ENCODE measurements around the gene SLC66A2. TPM values are rescaled to one million over a fixed set of nuclear protein-coding genes. Genes with fewer than 3 reads are reported as not detected.
A peak's percentile ranks its signal among the peaks of the same experiment; 100 is the strongest.

The SLC66A2 gene
- total RNA-seq, 1 experiment from 2014 or later, result 13.0 TPM

DNA sequence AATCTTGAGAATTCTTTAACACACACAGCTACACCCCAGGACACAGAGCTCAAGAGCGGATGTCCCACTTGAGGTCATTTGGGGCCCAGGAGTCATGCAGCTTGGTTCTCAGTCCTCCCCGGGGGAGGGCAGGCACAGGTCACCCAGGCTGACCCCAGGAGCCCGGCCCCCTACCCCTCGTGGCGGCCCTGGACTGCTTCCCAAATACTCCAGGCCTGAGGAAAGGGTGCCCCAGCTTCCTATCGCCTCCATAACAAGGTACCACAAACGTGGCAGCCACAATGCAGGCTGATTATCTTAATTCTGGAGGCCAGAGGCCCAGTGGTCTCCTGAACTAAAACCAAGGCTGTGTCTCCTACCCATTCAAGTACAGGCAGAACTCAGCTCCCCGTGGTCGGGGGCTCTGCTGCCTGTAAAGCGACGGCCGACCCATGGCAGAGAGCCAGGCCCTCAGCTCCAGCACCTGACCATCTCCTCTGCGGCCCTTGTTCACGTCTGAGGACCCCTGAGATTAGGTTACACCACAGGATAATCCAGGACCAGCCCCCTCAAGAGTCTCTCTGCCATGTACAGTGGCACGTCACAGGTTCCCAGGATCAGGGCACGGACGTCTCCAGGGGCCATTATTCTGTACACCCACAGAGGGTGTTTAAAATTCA is 10.5 kb downstream of the SLC66A2 start:
- WGBS (ENCODE audit: extremely low coverage, insufficient read length, low lambda C conversion rate), result no CpG with 5 or more reads among the region's 17 CpGs
- peaks cover 2% of the 10 kb centered on the region for H4K20me1 ChIP-seq (ENCODE audit: control insufficient read depth, insufficient read depth, insufficient read length)
- H3K18ac ChIP-seq (ENCODE audit: insufficient read length, low read depth, low read length), result no peak overlapping the region
- H3K4ac ChIP-seq (ENCODE audit: low read depth, low read length), result no peak overlapping the region
- Mint-ChIP-seq H3K9me3 (no peaks in the 10 kb centered on the region; a peak in 1 of 5 replicates), H3K27me3 (ENCODE audit: low read depth) (peaks cover 3% of the 10 kb centered on the region; the same call in 1 of the 2 replicates), H3K27ac (peak overlapping the region in 1 of 3 experiments; percentile 22; a peak in 1 of 7 replicates), H3K4me1 (peaks cover 7 to 16% of the 10 kb centered on the region in 2 experiments), H3K36me3 (ENCODE audit: insufficient read depth in 1 of 3, low read depth in 3 of 3) (peaks cover 0 to 21% (median 11%) of the 10 kb centered on the region in 3 experiments; a peak in 5 of 7 replicates), H3K4me3 (no peak overlapping the region)
- DNase-seq, result peak; percentile 14
- no peak overlapping the region for H4K8ac ChIP-seq (replicated peaks; ENCODE audit: insufficient read length, low read depth, low read length)
- no peak overlapping the region for H2BK20ac ChIP-seq (ENCODE audit: low read depth, low read length, poor library complexity, severe bottlenecking)
- H3K9me3 ChIP-seq (ENCODE audit: control insufficient read depth, low read depth, low read length), result no peaks in the 10 kb centered on the region
- no peak overlapping the region for H3K23ac ChIP-seq (ENCODE audit: insufficient read length, low read depth, low read length)
- H3K27me3 ChIP-seq (ENCODE audit: insufficient read depth, low read length), result no peaks in the 10 kb centered on the region
- H3K23me2 ChIP-seq (ENCODE audit: insufficient read length, low read depth, low read length, poor library complexity, severe bottlenecking), result no peaks in the 10 kb centered on the region
- H3K4me1 ChIP-seq (ENCODE audit: insufficient read depth, low read length), result no peaks in the 10 kb centered on the region
- no peak overlapping the region for H3K56ac ChIP-seq (ENCODE audit: insufficient read length, low read depth, low read length)
- H2BK5ac ChIP-seq (ENCODE audit: insufficient read length, low read length), result no peak overlapping the region
- no peaks in the 10 kb centered on the region for H3K79me1 ChIP-seq (ENCODE audit: insufficient read depth, low read depth, low read length, poor library complexity, severe bottlenecking)
- no peak overlapping the region for H2BK12ac ChIP-seq (ENCODE audit: insufficient read length, low read depth, low read length)
- H3K9ac ChIP-seq (ENCODE audit: extremely low read depth, insufficient read length, low read length), result no peak overlapping the region
- no peak overlapping the region for H3T11ph ChIP-seq (ENCODE audit: low read length)
- H2AFZ ChIP-seq (ENCODE audit: low read length), result no peak overlapping the region
- H2BK120ac ChIP-seq (ENCODE audit: low read depth, low read length, poor library complexity, severe bottlenecking), result no peak overlapping the region
- no peak overlapping the region for H4K91ac ChIP-seq (ENCODE audit: insufficient read length, low read depth, low read length)
- H4K5ac ChIP-seq (ENCODE audit: insufficient read length, low read depth, low read length), result no peak overlapping the region
- H3K27ac ChIP-seq (ENCODE audit: insufficient read length, low read depth, low read length), result no peak overlapping the region
- no peak overlapping the region for H2BK15ac ChIP-seq (ENCODE audit: low read depth, low read length)
- no peak overlapping the region for H3K14ac ChIP-seq (ENCODE audit: insufficient read depth, low read length)
- H2AK5ac ChIP-seq (ENCODE audit: insufficient read length, low read length), result no peak overlapping the region
- TF ChIP-seq, protein P1, sequence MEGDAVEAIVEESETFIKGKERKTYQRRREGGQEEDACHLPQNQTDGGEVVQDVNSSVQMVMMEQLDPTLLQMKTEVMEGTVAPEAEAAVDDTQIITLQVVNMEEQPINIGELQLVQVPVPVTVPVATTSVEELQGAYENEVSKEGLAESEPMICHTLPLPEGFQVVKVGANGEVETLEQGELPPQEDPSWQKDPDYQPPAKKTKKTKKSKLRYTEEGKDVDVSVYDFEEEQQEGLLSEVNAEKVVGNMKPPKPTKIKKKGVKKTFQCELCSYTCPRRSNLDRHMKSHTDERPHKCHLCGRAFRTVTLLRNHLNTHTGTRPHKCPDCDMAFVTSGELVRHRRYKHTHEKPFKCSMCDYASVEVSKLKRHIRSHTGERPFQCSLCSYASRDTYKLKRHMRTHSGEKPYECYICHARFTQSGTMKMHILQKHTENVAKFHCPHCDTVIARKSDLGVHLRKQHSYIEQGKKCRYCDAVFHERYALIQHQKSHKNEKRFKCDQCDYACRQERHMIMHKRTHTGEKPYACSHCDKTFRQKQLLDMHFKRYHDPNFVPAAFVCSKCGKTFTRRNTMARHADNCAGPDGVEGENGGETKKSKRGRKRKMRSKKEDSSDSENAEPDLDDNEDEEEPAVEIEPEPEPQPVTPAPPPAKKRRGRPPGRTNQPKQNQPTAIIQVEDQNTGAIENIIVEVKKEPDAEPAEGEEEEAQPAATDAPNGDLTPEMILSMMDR (conservative IDR thresholded peaks at IDR 0.05), result no peak
- H3K4me2 ChIP-seq (ENCODE audit: insufficient read depth, insufficient read length, low read length), result no peak overlapping the region
- H3K79me2 ChIP-seq (ENCODE audit: insufficient read depth, low read length), result no peaks in the 10 kb centered on the region
